Osteoblast (primary cell): ENCODE results near the gene FAM185A. TPM values are rescaled to one million over a fixed set of nuclear protein-coding genes. Genes with fewer than 3 reads are reported as not detected.
"Not testable (repeated sequence)": the region's sequence is repeated elsewhere in the genome, so short reads cannot be mapped to it uniquely, and the experiment has no call there.

Experiments
- DNase-seq: peaks from one replicate; pipeline ENCODE4 v3.0.0; 2011; ENCODE audit warnings: low spot score, mixed read lengths; ENCODE audit not compliant: insufficient read length; ENCODE audit errors: missing footprints
- H2AFZ ChIP-seq: 2 replicates; pipeline ENCODE4 v1.6.0; 2011; ENCODE audit warnings: mild to moderate bottlenecking, low read length
- H3K27ac ChIP-seq: 2 replicates; pipeline ENCODE4 v1.5.1; 2011; ENCODE audit warnings: mild to moderate bottlenecking, low read depth, low read length, moderate library complexity
- H3K27me3 ChIP-seq: 2 replicates; pipeline ENCODE4 v1.6.0; 2012; ENCODE audit warnings: mild to moderate bottlenecking, control low read depth, inconsistent platforms, low read length, moderate library complexity; ENCODE audit not compliant: insufficient read depth
- H3K36me3 ChIP-seq: 2 replicates; pipeline ENCODE4 v1.5.1; 2011; ENCODE audit warnings: mild to moderate bottlenecking, low read length, control low read depth, moderate library complexity; ENCODE audit not compliant: insufficient read depth
- H3K4me1 ChIP-seq: 2 replicates; pipeline ENCODE4 v1.5.1; 2011; ENCODE audit warnings: mild to moderate bottlenecking, low read length, control low read depth, moderate library complexity; ENCODE audit not compliant: insufficient read depth
- H3K4me2 ChIP-seq: 2 replicates; pipeline ENCODE4 v1.6.0; 2011; ENCODE audit warnings: mild to moderate bottlenecking, low read length; ENCODE audit not compliant: insufficient read depth
- H3K4me3 ChIP-seq: fragments of 200-600 bp; sonication (generic); 3 replicates; pipeline ENCODE4 v1.5.1; 2012; ENCODE audit warnings: mild to moderate bottlenecking, low read length, inconsistent platforms; ENCODE audit not compliant: insufficient read depth
- H3K79me2 ChIP-seq: 2 replicates; pipeline ENCODE4 v1.6.0; 2012; ENCODE audit warnings: mild to moderate bottlenecking, low read length, control low read depth, inconsistent platforms; ENCODE audit not compliant: insufficient read depth
- H3K9me3 ChIP-seq: 2 replicates; pipeline ENCODE4 v1.5.1; 2011; ENCODE audit warnings: low read depth, low read length, control low read depth
- H4K20me1 ChIP-seq: 2 replicates; pipeline ENCODE4 v1.6.0; 2012; ENCODE audit warnings: mild to moderate bottlenecking, low read length, control low read depth; ENCODE audit not compliant: insufficient read depth
- total RNA-seq: library from RNA; depleted of rRNA; stranded (reverse); fragments of >200 nt; gene quantifications from 2 replicates; pipeline ENCODE4 v1.2.3, GENCODE V29; 2012

Gene FAM185A
- total RNA-seq, result 7.6 and 9.1 TPM in 2 replicates

DNA sequence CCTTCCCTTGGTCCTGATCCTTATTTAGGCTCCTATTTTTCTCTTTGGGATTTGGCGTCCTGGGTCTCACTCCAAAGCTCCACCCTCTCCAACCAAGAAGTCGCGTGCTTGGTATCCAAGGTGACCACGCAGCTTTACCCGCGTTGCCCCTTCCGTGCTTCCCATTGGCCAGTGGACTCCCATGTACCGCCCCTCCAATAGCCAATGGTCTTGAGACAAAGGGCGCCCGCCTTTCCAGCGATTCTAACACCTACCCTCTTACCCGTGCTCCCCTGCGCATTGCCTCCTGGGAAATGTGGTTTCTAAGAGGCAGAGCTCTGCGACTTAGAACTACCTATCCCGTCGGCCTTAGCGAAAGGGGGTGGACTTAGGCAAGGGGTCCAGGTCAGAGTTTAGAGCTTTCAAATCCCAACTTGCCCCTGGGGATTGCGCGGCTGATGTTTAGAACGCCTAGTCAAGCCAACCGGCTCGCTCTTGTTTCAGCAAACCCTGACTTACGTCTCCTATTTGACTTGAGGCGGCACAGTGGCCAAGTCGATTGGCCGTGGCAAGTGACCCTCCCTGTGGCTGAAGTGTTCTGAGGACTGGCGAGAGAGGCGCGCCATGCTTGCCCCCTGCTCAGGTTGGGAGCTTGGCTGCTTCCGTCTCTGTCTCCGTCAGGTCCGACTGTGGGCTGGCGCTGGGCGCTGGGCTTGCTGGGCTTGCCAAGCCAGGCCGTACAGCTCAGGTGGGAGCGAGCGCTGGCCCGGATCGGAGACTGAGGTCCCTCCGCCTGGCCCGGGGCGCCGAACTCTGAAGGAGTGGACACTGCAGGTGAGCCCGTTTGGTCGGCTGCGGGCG lies at the start of gene FAM185A:
TSS of gene FAM185A (plus strand) at position 395 of the 840 bp plus-strand sequence. CDS start at position 604, 209 bp downstream.
- H3K27ac ChIP-seq, result peak within 1 kb of the TSS; percentile 65
- H3K27me3 ChIP-seq, H3K4me1 ChIP-seq: not testable (repeated sequence)

DNA sequence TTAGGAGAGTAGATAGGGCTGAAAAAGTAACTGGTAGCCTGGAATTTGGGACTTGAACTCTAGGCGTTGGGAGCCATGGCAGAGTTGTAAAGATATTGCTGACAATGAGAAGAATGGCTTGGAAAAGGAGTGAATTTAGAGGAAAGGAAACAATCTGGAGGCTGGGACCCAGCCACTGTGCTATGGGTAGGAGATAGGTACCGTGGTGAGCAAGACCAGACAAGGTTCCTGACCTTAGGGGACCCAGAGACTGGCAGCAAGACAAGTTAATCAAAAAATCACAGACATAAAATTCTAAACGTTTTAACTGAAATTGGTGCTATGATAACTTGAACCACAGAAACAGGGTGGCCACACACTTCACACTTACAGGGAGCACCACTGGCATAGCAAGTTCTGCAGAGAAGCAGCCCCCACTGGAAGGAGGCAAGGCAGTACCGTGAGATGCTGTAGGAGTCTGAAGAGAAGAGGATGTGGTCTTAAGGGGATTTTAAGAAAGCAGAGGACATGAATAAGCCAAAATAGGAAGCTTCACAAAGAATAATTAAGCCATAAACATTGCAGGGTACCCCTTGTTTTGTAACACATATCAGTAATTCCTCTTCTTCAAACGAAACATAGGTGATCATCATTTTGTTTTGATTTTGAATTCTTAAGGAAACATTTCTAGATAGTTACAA lies 35.6 kb upstream of the FAM185A start:
- not testable (repeated sequence) for H3K27ac ChIP-seq, H3K79me2 ChIP-seq, DNase-seq, H2AFZ ChIP-seq, H3K4me3 ChIP-seq, H3K27me3 ChIP-seq, H3K4me1 ChIP-seq, H3K36me3 ChIP-seq, H3K4me2 ChIP-seq, H3K9me3 ChIP-seq, H4K20me1 ChIP-seq

More for the DNA sequence above, at the start of gene FAM185A:
- Histone ChIP-seq H3K4me3 (peak within 1 kb of the TSS; percentile 84), H2AFZ (peak within 1 kb of the TSS; percentile 94), H3K4me2 (peak within 1 kb of the TSS; percentile 85)
- H3K79me2 ChIP-seq, H4K20me1 ChIP-seq, H3K36me3 ChIP-seq, H3K9me3 ChIP-seq: not testable (repeated sequence)
- DNase-seq, result peak; percentile 96

DNA sequence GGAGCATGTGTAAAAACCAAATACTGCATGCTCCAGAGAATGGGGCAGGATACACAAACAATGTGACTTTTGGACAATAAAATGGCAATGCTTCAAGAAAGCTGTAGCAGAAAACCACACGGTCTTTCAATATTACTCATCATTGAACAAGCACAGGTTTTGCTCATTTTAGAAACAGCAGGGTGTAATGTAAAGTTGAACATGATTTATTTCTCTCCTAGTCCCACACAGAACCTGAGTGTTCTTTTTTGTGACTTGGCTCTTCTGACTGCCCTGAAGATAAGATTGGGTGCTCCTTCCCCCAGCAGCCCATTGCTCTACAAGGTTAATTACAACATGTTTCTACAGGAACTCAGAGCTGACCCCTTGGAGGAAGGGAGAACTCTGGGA lies 35.1 kb upstream of the FAM185A start:
- not testable (repeated sequence) for DNase-seq, H4K20me1 ChIP-seq, H3K79me2 ChIP-seq, H3K27me3 ChIP-seq, H3K4me3 ChIP-seq, H3K9me3 ChIP-seq, H3K4me1 ChIP-seq, H2AFZ ChIP-seq, H3K27ac ChIP-seq, H3K4me2 ChIP-seq, H3K36me3 ChIP-seq

DNA sequence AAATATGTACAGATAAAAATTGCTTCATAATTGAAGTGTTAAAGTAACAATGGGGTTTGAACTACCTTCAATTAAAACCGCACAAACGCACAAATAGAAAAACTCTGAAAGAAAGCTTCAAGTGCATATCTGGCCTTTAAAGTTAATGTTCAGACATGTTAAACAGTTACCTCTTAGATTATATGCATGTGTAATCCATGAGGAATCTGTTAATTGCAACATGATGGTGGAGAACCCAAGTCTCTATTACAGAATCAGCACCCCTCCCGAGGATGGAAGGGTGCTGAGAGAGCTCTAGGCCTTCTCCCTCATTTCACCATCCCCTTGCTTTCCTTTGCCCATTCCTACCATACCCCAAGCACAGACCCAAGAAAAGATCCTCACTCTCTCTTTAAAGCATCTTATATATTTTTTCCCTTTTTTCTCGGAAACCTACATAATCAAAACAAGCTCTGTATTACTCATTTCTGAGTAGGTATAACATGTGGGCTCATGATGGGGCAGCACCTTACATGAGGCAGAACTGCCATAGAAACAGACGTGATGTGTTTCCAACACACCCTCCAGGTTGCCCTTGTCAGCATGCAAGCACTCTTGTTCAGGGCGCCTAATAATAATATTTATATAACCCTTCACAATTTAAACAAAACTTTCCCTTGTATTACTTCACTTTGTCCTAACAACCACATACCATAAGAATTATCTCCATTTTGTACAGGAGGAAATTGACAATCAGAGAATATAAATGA lies 33.9 kb upstream of the FAM185A start:
- H2AFZ ChIP-seq, H3K79me2 ChIP-seq, H3K27ac ChIP-seq, H3K36me3 ChIP-seq, DNase-seq, H3K4me2 ChIP-seq, H3K4me1 ChIP-seq, H3K27me3 ChIP-seq, H3K9me3 ChIP-seq, H3K4me3 ChIP-seq, H4K20me1 ChIP-seq: not testable (repeated sequence)

DNA sequence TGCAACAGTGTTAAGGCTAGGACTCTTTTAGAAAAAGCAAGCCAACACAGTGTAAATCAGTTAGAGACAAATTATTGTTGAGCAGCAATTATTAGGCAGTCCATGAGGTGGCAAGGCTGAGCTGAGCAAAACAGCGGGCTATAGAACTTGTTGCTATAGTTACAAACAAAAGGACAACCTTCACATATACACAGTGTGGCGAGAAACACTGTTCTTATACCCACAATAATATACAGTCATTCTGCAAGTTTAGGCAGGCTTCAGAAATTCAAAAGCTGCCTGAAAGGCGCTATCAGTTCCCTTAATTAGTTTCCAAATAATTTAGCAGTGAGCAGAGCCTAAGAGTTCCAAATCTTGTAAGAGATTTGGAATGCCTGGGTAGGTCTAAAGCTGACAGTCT lies 33.1 kb upstream of the FAM185A start:
- not testable (repeated sequence) for H3K9me3 ChIP-seq, H3K27ac ChIP-seq, H3K36me3 ChIP-seq, H3K4me3 ChIP-seq, H2AFZ ChIP-seq, H3K79me2 ChIP-seq, DNase-seq, H3K27me3 ChIP-seq, H4K20me1 ChIP-seq, H3K4me1 ChIP-seq, H3K4me2 ChIP-seq

DNA sequence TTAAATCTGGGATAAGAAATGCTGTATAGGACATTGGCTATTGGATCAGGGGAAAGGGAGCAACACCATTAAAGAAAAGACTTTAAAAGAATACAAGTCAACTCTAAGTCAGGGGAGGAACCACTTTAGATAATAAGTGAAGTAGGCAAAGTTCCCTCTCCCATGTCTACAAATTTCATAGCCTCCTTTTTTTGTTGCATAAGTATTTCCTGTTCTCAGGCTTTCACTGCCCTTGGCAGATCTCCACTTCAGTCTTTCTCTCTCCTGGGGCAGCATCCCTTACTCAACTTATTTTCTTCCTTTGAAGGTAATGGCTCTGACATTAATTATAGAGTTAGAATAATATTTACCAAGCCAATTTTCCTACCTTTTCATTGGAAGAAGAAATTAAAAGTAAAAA lies 30.3 kb upstream of the FAM185A start:
- not testable (repeated sequence) for H3K79me2 ChIP-seq, H3K4me2 ChIP-seq, H3K36me3 ChIP-seq, H3K4me3 ChIP-seq, DNase-seq, H2AFZ ChIP-seq, H3K27me3 ChIP-seq, H3K27ac ChIP-seq, H4K20me1 ChIP-seq, H3K4me1 ChIP-seq, H3K9me3 ChIP-seq

DNA sequence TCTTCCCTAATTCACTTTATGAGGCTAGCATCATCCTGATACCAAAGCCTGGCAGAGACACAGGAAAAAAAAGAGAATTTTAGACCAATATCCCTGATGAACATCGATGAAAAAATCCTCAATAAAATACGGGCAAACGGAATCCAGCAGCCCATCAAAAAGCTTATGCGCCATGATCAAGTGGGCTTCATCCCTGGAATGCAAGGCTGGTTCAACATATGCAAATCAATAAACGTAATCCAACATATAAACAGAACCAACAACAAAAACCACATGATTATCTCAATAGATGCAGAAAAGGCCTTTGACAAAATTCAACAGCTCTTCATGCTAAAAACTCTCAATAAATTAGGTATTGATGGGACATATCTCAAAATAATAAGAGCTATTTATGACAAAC lies 22.6 kb upstream of the FAM185A start:
- H3K36me3 ChIP-seq, H3K4me1 ChIP-seq, H3K27me3 ChIP-seq, H3K9me3 ChIP-seq, H3K4me3 ChIP-seq, H3K79me2 ChIP-seq, H4K20me1 ChIP-seq, DNase-seq, H3K4me2 ChIP-seq, H2AFZ ChIP-seq, H3K27ac ChIP-seq: not testable (repeated sequence)

DNA sequence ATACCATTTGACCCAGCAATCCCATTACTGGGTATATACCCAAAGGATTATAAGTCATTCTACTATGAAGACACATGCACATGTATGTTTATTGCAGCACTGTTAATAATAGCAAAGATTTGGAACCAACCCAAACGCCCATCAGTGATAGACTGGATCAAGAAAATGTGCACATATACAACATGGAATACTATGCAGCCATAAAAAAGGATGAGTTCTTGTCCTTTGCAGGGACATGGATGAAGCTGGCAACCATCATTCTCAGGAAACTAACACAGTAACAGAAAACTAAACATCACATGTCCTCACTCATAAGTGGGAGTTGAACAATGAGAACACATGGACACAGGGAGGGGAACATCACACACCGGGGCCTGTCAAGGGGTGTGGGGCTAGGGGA lies 19.1 kb upstream of the FAM185A start:
- not testable (repeated sequence) for H3K27me3 ChIP-seq, H2AFZ ChIP-seq, H3K4me2 ChIP-seq, DNase-seq, H3K27ac ChIP-seq, H3K9me3 ChIP-seq, H4K20me1 ChIP-seq, H3K4me3 ChIP-seq, H3K4me1 ChIP-seq, H3K79me2 ChIP-seq, H3K36me3 ChIP-seq
